AML-193 (cell line): ENCODE results near the gene LTK.

Experiments
- DNase-seq, 2 experiments: peaks; one replicate each; lab custom pipeline; 2025; lab: John Stamatoyannopoulos, UW

LTK gene

GRCh38 chr15:41498657-41499056, 15.0 kb downstream of the LTK start:
- no peak for DNase-seq

GRCh38 chr15:41495736-41496599, 17.7 kb downstream of the LTK start:
- DNase-seq = no peak

GRCh38 chr15:41494922-41495735, 18.5 kb downstream of the LTK start:
- DNase-seq = no peak

GRCh38 chr15:41494190-41494921, 19.3 kb downstream of the LTK start:
- no peak for DNase-seq

GRCh38 chr15:41493902-41494189, 19.8 kb downstream of the LTK start:
- DNase-seq = no peak

- peak; percentile 26 to 47 for DNase-seq
Measured at GRCh38 chr15:41493205-41493901, 20.3 kb downstream of the LTK start, which contains the start of gene ITPKA. Gene ITPKA (plus strand): TSS chr15:41493874. CDS start chr15:41493928, 54 bp downstream.

- no peak for DNase-seq
Measured at GRCh38 chr15:41492597-41493204, 20.9 kb downstream of the LTK start.

GRCh38 chr15:41491889-41492288, 21.7 kb downstream of the LTK start:
- no peak for DNase-seq

- no peak for DNase-seq
Measured at GRCh38 chr15:41490355-41490754, 23.3 kb downstream of the LTK start.

- no peak for DNase-seq
Measured at GRCh38 chr15:41489641-41490040, 24.0 kb downstream of the LTK start.

GRCh38 chr15:41487802-41488201, 25.8 kb downstream of the LTK start:
- no peak for DNase-seq

- no peak for DNase-seq
Measured at GRCh38 chr15:41487381-41487780, 26.2 kb downstream of the LTK start.

- no peak for DNase-seq
Measured at GRCh38 chr15:41486286-41486685, 27.3 kb downstream of the LTK start.

- no peak for DNase-seq
Measured at GRCh38 chr15:41484937-41485625, 28.5 kb downstream of the LTK start.

- DNase-seq = no peak
Measured at GRCh38 chr15:41483519-41483918, 30.1 kb downstream of the LTK start.

- DNase-seq = no peak
Measured at GRCh38 chr15:41483115-41483514, 30.5 kb downstream of the LTK start.

- no peak for DNase-seq
Measured at GRCh38 chr15:41482110-41482877, 31.3 kb downstream of the LTK start.

- no peak for DNase-seq
Measured at GRCh38 chr15:41480396-41481140, 33.1 kb downstream of the LTK start.

GRCh38 chr15:41476416-41477048, 37.1 kb downstream of the LTK start:
- DNase-seq = no peak
